GM18870 (cell line): ENCODE measurements around the gene GAA.
A peak's percentile ranks its signal among the peaks of the same experiment; 100 is the strongest.
"Not testable (repeated sequence)": the region's sequence is repeated elsewhere in the genome, so short reads cannot be mapped to it uniquely, and the experiment has no call there.

Experiments
- ATAC-seq: cut with Tn5 transposase; IDR thresholded peaks from one replicate; pipeline ENCODE4 v1.9.1; 2021; ENCODE audit warnings: moderate library complexity; ENCODE audit not compliant: unreplicated experiment

Gene GAA

GRCh38 chr17:80145076-80146075, 44.0 kb downstream of the GAA start:
- no peak for ATAC-seq

- ATAC-seq = peak; percentile 21
Observed at GRCh38 chr17:80146121-80147034, 45.0 kb downstream of the GAA start.

- peak; percentile 80 for ATAC-seq
Observed at GRCh38 chr17:80147035-80147822, 45.8 kb downstream of the GAA start, which contains the start of gene EIF4A3. Gene EIF4A3, minus strand, starts transcription at chr17:80147128. Its CDS starts 167 bp downstream, at chr17:80146961.

- no peak for ATAC-seq
Observed at GRCh38 chr17:80151333-80151732, 50.0 kb downstream of the GAA start.

GRCh38 chr17:80152081-80152702, 50.8 kb downstream of the GAA start:
- no peak for ATAC-seq

- no peak for ATAC-seq
Observed at GRCh38 chr17:80153004-80153403, 51.6 kb downstream of the GAA start.

- no peak for ATAC-seq
Observed at GRCh38 chr17:80154166-80154565, 52.8 kb downstream of the GAA start.

GRCh38 chr17:80155600-80155999, 54.2 kb downstream of the GAA start:
- not testable (repeated sequence) for ATAC-seq

- ATAC-seq = no peak
Observed at GRCh38 chr17:80158846-80159245, 57.5 kb downstream of the GAA start.

- ATAC-seq = no peak
Observed at GRCh38 chr17:80160536-80160935, 59.2 kb downstream of the GAA start.

- no peak for ATAC-seq
Observed at GRCh38 chr17:80163336-80163735, 62.0 kb downstream of the GAA start.

- no peak for ATAC-seq
Observed at GRCh38 chr17:80164185-80164584, 62.8 kb downstream of the GAA start.

GRCh38 chr17:80166446-80166845, 65.1 kb downstream of the GAA start:
- ATAC-seq = no peak

- ATAC-seq = no peak
Observed at GRCh38 chr17:80168371-80168770, 67.0 kb downstream of the GAA start.

- ATAC-seq = no peak
Observed at GRCh38 chr17:80169107-80169506, 67.7 kb downstream of the GAA start.
